CD4-positive, alpha-beta T cell treated with Interleukin-6 at 100 ng/mL for 8 hours (primary cell): ENCODE measurements around the gene S100A5.

Source experiments
- DNase-seq: peaks from one replicate; pipeline ENCODE4 v3.0.0-alpha.2; 2020; ENCODE audit warnings: mixed read lengths, low spot score

Gene S100A5

GRCh38 chr1:153507926-153508583 is 32.7 kb downstream of the S100A5 start:
- DNase-seq, result no peak

DNA sequence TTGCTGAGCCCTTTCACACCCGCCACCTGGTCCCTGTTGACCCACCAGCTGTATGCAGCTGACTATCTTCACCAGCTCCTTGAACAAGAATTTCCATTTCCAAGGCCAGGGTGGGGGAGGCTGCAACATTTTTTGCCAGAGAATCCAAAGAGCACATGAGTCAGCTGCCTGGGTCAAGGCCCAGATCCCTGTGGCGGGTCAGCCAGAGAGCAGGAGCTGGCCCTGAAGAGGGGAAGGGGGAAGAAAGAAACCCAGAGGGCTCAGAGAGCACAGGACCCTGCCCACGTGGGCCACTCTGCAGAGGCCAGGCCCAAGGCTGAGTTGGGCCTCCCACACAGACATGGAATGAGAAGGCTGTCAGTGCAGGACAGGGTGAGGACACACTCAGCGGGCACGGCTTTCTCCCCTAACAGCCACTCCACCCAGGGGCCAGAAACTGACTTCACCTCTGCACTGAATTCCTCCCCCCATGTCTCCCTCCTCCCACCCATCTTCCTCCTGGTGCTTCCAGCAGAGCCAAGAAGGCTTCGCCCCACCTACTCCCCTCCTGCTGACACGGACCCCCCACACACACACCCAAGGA is 33.8 kb downstream of the S100A5 start:
- DNase-seq, result no peak

DNA sequence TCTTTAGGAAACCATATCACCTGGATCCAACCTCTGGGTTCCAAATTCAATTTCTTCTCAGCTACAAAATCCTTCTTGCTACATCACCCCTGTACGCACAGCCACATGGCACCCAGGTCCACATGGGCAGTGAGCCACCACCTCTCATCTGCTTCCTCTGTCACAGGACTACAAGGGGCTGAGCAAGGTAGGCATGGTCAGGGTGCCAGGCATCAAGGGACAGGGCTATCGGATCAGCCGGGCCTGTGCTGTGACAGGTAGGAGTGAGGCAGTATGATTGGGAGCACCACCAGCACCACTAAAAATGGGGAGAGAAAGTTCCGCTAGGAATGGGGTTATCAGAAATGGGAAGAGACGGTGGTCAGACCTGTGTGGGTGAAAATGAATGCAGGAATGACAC is 34.3 kb downstream of the S100A5 start:
- no peak for DNase-seq

DNA sequence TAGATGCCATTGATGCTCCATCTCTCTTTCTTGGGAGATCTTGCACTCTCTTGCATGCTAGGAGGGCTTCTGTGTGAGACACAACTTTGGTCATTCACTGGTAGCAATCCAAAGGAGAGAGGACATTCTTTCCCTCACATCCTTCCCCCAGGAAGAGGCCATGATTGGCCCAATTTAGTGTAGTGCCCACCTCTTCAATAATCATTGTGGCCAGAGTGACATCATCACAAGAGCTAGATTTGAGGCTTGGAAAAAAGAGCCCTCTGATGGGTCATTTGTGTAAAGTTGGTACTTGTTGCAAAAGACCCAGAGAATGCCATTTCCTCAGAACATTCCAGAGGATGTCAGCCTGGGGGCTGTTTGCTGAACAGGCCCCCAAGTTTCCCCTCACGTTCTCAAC is 35.2 kb downstream of the S100A5 start:
- no peak for DNase-seq

GRCh38 chr1:153503766-153504165 is 37.0 kb downstream of the S100A5 start:
- no peak for DNase-seq

DNA sequence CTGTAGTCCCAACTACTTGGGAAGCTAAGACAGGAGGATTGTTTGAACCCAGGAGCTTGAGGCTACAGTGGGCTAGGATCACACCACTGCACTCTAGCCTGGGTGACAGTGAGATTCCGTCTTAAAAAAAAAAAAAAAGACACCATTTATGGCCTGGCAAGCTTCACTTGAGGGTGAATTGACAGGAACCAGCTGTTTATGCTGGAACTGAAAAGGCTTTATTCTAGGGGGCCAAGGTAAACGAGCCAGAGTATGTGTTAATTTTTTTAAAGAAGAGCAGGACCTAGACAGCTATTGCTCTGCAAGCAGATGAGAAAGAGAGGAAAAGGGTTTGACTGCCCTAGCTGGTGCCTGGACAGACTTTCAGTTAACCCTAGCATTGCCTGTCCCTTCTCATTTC is 42.0 kb downstream of the S100A5 start:
- no peak for DNase-seq

DNA sequence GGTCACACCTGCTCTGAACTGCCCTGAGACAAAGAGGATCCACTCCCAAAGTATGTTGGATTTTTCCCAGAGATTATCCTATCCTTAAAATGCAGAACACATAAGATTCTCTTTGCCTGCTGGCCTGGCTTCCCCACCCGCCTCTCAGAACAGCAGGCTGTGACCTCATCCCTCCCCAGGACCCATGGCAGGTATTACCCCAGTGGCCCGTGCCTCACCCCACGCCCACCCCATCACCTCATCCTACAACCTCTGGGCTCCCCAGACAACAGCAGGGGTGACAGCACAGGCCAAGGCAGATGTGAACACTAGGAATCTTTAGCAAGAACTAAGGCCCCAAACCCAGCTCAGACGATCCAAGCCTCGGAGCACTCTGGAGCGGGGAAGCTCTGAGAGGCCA is 45.2 kb downstream of the S100A5 start:
- DNase-seq, result no peak

- peak; percentile 51 for DNase-seq
Measured at GRCh38 chr1:153494976-153495535, 45.7 kb downstream of the S100A5 start.

GRCh38 chr1:153493343-153493960 is 47.3 kb downstream of the S100A5 start:
- DNase-seq, result no peak

- no peak for DNase-seq
Measured at GRCh38 chr1:153490272-153491051, 50.3 kb downstream of the S100A5 start.

DNA sequence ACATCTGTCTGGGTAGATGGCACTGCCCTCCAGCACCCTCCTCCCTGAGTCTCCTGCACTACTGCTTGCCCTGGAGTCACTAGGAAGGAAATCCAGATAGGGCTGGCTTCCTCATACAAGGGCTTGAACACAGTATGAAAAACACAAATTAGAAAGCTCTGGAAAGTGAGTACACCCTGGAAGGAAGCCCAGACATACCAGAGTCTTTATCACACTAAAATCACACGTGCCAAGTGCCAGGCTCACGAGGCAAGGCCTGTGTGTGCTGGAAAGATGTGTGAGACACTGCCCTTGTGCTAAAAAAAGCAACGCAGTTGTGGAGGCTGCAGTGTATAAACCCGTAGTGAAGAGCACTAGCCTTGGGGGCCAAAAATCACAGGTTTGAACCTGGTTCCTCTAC is 52.0 kb downstream of the S100A5 start:
- DNase-seq, result no peak

- no peak for DNase-seq
Measured at GRCh38 chr1:153487707-153488106, 53.0 kb downstream of the S100A5 start.
